B cell (primary cell): ENCODE data around the gene TMEM92.

Source experiments
- CTCF ChIP-seq: fragments of 200-600 bp; IDR thresholded peaks from one replicate; pipeline ENCODE4 v1.8.0; 2022; ENCODE audit warnings: antibody characterized with exemption, mild to moderate bottlenecking
- EZH2 ChIP-seq: IDR thresholded peaks from 2 replicates; pipeline ENCODE4 v1.6.1; 2012; ENCODE audit warnings: borderline replicate concordance, low read depth, mild to moderate bottlenecking, moderate library complexity, low read length; ENCODE audit not compliant: insufficient read depth, poor library complexity, severe bottlenecking

- TF ChIP-seq CTCF, result no peak
- TF ChIP-seq EZH2, result no peak
These were observed 9.4 kb downstream of the TMEM92 start for GRCh38 chr17:50283714-50284113.
